ENCODE results near the gene EARS2.
"Not testable (repeated sequence)": the region's sequence is repeated elsewhere in the genome, so short reads cannot be mapped to it uniquely, and the experiment has no call there.

EARS2 gene

DNA sequence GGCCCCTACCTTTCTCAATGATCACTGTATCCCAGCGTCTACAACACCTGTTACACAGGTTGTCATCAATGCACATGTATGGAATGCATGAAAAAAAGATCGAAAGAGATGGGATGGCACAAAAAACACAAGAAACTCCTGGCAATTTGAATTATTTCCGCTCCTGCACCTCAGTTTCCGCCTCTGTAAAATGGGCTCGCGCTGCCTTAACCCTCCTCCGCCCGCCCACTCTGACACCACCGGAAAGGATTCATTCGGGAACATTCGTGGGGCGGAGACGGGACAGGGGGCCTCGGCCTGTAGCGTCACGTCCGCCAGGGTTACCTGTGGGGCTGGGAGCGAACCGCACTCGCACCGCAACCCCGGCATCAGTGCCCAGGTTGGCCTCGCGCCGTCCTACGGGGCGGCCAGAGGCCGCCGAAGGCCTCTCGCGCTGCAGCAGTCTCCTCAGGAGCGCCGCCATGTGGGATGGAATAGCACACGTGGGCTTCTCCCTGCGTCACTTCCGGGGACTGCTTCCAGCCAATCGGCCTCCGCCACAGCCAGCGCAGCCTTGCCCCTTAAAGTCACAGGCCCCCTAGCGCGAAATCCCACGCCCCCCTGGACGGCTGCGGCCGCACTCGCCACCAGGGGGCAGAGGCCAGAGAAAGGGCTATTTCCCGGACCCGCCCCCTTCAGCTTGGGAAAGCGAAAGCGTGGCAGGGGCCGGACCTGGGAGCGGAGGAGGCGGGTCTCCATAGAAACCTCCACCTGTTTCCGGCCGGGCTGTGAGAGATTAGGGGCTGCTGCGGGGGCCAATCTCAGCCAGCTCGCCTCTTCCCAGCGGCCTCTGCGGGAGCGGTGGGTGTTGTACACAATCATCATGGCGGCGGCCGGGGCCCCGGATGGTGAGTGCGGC lies at the start of gene EARS2, which contains the start of gene UBFD1:
EARS2 (minus strand) TSS at position 470 of the 898 bp plus-strand sequence; CDS start at position 463, 7 bp downstream.
UBFD1 (plus strand) TSS at position 847 of the 898 bp plus-strand sequence; CDS start at position 863, 16 bp downstream.
- peak; percentile 97 for DNase-seq

- DNase-seq: no peak
Observed at GRCh38 chr16:23597003-23597756, 40.0 kb upstream of the EARS2 start.

- DNase-seq: peak; percentile 87
Observed at GRCh38 chr16:23595951-23596720, 39.0 kb upstream of the EARS2 start, which contains the start of gene NDUFAB1. TSS of gene NDUFAB1 (minus strand) at chr16:23596316. CDS start at chr16:23596290, 26 bp downstream.

- no peak for DNase-seq
Observed at GRCh38 chr16:23595246-23595950, 38.2 kb upstream of the EARS2 start.

- no peak for DNase-seq
Observed at GRCh38 chr16:23594186-23594585, 37.0 kb upstream of the EARS2 start.

DNA sequence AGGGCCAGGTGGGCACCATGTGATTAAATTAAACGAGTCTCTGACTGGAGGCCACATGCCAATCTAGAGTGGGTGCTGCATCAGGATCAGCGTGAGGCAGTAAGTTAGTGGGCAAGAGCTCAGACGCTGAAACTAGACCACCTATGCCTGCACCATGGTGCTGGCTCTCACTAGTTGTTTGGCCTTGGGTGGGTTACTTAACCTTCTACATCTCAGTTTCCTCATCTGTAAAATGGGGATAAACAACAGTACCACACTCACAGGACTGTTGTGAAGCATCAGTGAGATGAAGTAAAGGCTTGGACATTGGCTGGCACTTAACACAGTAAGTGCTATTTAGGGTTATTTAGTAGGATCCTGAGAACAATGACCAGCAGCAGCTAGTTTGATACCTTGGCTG lies 33.0 kb upstream of the EARS2 start:
- no peak for DNase-seq

GRCh38 chr16:23587726-23588125 lies 30.6 kb upstream of the EARS2 start:
- DNase-seq: no peak

DNA sequence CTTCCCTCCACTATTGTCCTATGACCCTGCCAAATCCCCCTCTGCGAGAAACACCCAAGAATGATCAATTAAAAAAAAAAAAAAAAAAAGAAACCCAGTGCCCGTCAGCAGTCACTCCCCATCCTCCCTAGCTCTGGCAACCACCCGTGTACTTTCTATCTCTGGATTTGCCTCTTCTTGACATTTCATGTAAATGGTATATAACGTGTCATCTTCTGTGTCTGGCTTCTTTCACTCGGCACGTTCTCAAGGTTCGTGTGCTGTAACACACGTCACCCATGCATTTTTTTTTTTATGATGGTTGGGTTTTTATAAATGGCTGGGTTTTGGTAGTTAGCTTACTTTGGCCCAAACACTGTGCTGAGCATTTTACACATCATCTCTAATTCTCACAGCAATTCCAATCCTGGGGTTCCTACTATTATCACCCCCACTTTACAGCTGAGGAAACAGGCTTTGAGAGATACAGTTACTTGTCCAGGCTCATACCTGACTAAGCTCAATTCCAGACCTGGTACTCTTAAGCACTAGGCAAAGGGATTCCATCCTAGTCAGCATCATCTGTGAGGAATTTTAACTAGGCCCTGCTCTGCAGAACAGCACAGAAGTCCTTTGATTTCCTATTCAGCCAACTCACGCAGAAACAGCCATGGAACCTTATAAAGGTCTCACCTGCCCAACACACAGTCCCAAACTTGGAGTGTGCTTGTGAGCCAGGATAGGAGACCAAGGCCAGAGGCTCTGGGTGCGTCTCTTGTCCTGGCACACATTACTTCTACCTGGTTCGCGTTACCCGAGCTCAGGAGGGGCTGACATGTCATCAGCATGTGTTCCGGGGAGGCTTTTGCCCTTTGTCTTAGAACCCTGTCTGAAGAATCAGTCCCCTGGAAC lies 27.3 kb upstream of the EARS2 start:
- no peak for DNase-seq

DNA sequence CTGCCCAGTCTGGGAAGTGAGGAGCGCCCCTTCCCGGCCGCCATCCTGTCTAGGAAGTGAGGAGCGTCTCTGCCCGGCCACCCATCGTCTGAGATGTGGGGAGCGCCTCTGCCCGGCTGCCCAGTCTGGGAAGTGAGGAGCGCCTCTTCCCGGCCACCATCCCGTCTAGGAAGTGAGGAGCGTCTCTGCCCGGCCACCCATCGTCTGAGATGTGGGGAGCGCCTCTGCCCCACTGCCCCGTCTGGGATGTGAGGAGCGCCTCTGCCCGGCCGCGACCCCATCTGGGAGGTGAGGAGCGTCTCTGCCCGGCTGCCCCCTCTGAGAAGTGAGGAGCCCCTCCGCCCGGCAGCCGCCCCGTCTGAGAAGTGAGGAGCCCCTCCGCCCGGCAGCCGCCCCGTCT lies 26.1 kb upstream of the EARS2 start:
- not testable (repeated sequence) for DNase-seq

GRCh38 chr16:23581764-23582163 lies 24.6 kb upstream of the EARS2 start:
- no peak for DNase-seq

- no peak for DNase-seq
Observed at GRCh38 chr16:23580391-23580790, 23.2 kb upstream of the EARS2 start.

- DNase-seq: no peak
Observed at GRCh38 chr16:23579371-23579770, 22.2 kb upstream of the EARS2 start.

GRCh38 chr16:23578101-23578830 lies 21.1 kb upstream of the EARS2 start:
- DNase-seq: no peak

- DNase-seq: no peak
Observed at GRCh38 chr16:23577493-23577892, 20.3 kb upstream of the EARS2 start.

GRCh38 chr16:23575834-23576233 lies 18.7 kb upstream of the EARS2 start:
- DNase-seq: no peak

GRCh38 chr16:23573817-23574216 lies 16.7 kb upstream of the EARS2 start:
- no peak for DNase-seq

DNA sequence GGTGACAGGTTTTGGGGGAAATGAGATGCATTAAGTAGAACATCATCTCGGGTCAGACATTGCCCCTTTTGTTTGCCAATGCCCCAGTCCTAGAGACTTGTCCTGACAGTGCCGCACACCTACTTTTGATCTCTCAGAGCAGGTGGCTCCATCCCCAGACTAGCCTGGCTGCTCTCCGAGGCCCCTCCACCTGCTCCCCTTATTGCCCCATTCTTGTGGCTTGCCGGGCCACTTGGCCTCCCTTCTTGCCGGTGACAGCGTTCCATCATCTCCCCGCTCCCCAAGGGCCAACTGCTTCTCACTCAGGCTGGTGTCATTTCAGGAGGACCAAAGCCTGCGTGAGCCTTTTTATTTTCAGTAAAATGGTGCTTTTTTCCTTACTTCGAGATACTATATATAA lies 15.2 kb upstream of the EARS2 start:
- no peak for DNase-seq

DNA sequence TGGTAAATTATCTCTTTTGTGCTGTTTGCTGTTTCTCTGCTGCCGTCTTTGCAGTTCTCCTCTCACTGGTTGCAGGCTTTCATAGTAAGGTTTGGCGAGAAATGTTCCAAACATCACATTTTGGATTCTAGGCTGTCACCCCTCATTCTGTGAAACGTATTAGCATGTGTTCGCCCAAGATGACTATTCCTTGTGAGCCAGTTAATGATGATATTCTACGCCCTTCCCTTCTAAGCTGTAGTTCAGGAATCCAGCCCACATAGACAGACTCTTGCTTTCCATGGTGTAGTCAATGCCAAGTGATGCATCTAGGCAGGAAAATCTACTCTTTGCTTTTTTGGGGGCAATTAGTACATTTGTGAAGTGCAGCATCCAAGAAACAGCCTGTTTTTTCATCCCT lies 14.7 kb upstream of the EARS2 start:
- DNase-seq: no peak

- DNase-seq: no peak
Observed at GRCh38 chr16:23570992-23571632, 14.0 kb upstream of the EARS2 start.

DNA sequence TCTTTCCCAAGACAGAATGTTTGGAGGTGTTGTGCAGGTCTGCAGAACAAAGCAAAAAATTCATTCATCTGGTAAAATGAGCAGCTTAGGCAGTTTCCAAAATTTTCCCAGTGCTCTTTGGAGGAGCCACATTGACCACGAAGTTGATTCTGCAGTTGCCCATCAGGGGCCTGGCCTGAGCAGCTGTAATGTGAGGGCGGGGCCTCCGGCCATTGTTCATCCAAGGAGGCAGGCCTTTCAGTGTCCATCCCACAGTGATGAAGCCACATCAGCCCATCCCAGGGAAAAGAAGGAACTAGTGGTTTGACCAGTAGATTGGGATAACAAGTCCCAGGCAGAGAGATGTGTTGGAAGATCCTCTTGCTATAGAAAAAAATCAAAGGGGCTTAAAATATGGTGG lies 10.5 kb upstream of the EARS2 start:
- no peak for DNase-seq

Measured in NCI-H2029 (cell line).